ENCODE data around the gene SLC2A9.

GRCh38 chr4:9832640-9833039 is 188.7 kb downstream of the SLC2A9 start:
- TF ChIP-seq CTCF (IDR thresholded peaks at IDR 0.05) (no peak), POLR2A (IDR thresholded peaks at IDR 0.05) (no peak)
